Breast epithelium (tissue), 3 donors: ENCODE results near the gene ARTN.

ENCODE experiments used
- POLR2AphosphoS5 ChIP-seq, 3 donors: sonication (generic); formaldehyde crosslinking; IDR thresholded peaks; one replicate each; pipeline ENCODE4 v1.6.1; 2017; ENCODE audit warnings: antibody characterized with exemption in 3 of 3
- TF ChIP-seq, protein P1 (sequence below), 3 donors: fragments of 450-650 bp; IDR thresholded peaks; one replicate each; pipeline ENCODE4 v1.5.1; 2016 to 2017; ENCODE audit warnings: antibody characterized with exemption in 3 of 3, mild to moderate bottlenecking in 3 of 3, moderate library complexity in 3 of 3

DNA sequence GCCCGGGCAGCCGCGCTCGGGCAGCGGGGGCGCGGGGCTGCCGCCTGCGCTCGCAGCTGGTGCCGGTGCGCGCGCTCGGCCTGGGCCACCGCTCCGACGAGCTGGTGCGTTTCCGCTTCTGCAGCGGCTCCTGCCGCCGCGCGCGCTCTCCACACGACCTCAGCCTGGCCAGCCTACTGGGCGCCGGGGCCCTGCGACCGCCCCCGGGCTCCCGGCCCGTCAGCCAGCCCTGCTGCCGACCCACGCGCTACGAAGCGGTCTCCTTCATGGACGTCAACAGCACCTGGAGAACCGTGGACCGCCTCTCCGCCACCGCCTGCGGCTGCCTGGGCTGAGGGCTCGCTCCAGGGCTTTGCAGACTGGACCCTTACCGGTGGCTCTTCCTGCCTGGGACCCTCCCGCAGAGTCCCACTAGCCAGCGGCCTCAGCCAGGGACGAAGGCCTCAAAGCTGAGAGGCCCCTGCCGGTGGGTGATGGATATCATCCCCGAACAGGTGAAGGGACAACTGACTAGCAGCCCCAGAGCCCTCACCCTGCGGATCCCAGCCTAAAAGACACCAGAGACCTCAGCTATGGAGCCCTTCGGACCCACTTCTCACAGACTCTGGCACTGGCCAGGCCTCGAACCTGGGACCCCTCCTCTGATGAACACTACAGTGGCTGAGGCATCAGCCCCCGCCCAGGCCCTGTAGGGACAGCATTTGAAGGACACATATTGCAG is 3.0 kb downstream of the ARTN start:
- TF ChIP-seq, protein P1, sequence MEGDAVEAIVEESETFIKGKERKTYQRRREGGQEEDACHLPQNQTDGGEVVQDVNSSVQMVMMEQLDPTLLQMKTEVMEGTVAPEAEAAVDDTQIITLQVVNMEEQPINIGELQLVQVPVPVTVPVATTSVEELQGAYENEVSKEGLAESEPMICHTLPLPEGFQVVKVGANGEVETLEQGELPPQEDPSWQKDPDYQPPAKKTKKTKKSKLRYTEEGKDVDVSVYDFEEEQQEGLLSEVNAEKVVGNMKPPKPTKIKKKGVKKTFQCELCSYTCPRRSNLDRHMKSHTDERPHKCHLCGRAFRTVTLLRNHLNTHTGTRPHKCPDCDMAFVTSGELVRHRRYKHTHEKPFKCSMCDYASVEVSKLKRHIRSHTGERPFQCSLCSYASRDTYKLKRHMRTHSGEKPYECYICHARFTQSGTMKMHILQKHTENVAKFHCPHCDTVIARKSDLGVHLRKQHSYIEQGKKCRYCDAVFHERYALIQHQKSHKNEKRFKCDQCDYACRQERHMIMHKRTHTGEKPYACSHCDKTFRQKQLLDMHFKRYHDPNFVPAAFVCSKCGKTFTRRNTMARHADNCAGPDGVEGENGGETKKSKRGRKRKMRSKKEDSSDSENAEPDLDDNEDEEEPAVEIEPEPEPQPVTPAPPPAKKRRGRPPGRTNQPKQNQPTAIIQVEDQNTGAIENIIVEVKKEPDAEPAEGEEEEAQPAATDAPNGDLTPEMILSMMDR (IDR thresholded peaks at IDR 0.05) = peak in 1 of 3 donors; percentile 25
- no peak for TF ChIP-seq POLR2AphosphoS5 (IDR thresholded peaks at IDR 0.05)
